ENCODE measurements around the gene TLCD3A.

The TLCD3A gene

GRCh38 chr17:732067-732901 is at the start of gene TLCD3A:
Gene TLCD3A (plus strand): TSS chr17:732596. CDS start chr17:732648, 52 bp downstream.
- H3K4me2 ChIP-seq (ENCODE audit: low read depth, low read length, poor library complexity, severe bottlenecking), result peak within 1 kb of the TSS; percentile 92
- H3K4me1 ChIP-seq (ENCODE audit: insufficient read depth, low read length, poor library complexity, severe bottlenecking), result peaks cover 47% of the 10 kb centered on the region
- peaks cover 3% of the 10 kb centered on the region for H4K20me1 ChIP-seq (ENCODE audit: insufficient read depth, low read length, poor library complexity, severe bottlenecking)
- TF ChIP-seq CTCF (conservative IDR thresholded peaks at IDR 0.05; ENCODE audit: low read length) (no peak), EZH2phosphoT487 (IDR thresholded peaks at IDR 0.05; ENCODE audit: borderline replicate concordance) (no peak)
- no peaks in the 10 kb centered on the region for H3K9me2 ChIP-seq (replicated peaks; ENCODE audit: low read depth, low read length)
- peak within 1 kb of the TSS; percentile 88 for H3K4me3 ChIP-seq (ENCODE audit: low read length, poor library complexity, severe bottlenecking)
- peak within 1 kb of the TSS; percentile 87 for H2AFZ ChIP-seq (ENCODE audit: low read length)
- H3K9me3 ChIP-seq (ENCODE audit: insufficient read depth, low read depth, low read length), result no peaks in the 10 kb centered on the region
- no peaks in the 10 kb centered on the region for H3K27me3 ChIP-seq (ENCODE audit: insufficient read depth, low read length, poor library complexity, severe bottlenecking)
- peak within 1 kb of the TSS; percentile 79 for H3K9ac ChIP-seq (ENCODE audit: low read depth, low read length, poor library complexity, severe bottlenecking)
- H3K79me2 ChIP-seq (ENCODE audit: insufficient read depth, low read length), result peaks cover 45% of the 10 kb centered on the region
- H3K36me3 ChIP-seq (ENCODE audit: insufficient read depth, low read length), result no peaks in the 10 kb centered on the region
- H3F3A ChIP-seq (ENCODE audit: low read depth), result no peaks in the 10 kb centered on the region

GRCh38 chr17:683040-683439 is 49.4 kb upstream of the TLCD3A start:
- peak overlapping the region; percentile 31 for H3K4me2 ChIP-seq (ENCODE audit: low read depth, low read length, poor library complexity, severe bottlenecking)
- TF ChIP-seq CTCF (conservative IDR thresholded peaks at IDR 0.05; ENCODE audit: low read length) (no peak), EZH2phosphoT487 (IDR thresholded peaks at IDR 0.05; ENCODE audit: borderline replicate concordance) (no peak)
- H3K27me3 ChIP-seq (ENCODE audit: insufficient read depth, low read length, poor library complexity, severe bottlenecking), result no peaks in the 10 kb centered on the region
- H3K9me2 ChIP-seq (replicated peaks; ENCODE audit: low read depth, low read length), result no peaks in the 10 kb centered on the region
- no peak overlapping the region for H3K9ac ChIP-seq (ENCODE audit: low read depth, low read length, poor library complexity, severe bottlenecking)
- no peaks in the 10 kb centered on the region for H3K36me3 ChIP-seq (ENCODE audit: insufficient read depth, low read length)
- H3F3A ChIP-seq (ENCODE audit: low read depth), result 0 out of 2 replicates have a peak, but pooled peaks cover 2% of the 10 kb centered on the region
- H4K20me1 ChIP-seq (ENCODE audit: insufficient read depth, low read length, poor library complexity, severe bottlenecking), result peaks cover 4% of the 10 kb centered on the region
- no peaks in the 10 kb centered on the region for H3K79me2 ChIP-seq (ENCODE audit: insufficient read depth, low read length)
- H3K4me1 ChIP-seq (ENCODE audit: insufficient read depth, low read length, poor library complexity, severe bottlenecking), result peaks cover 23% of the 10 kb centered on the region
- H3K9me3 ChIP-seq (ENCODE audit: insufficient read depth, low read depth, low read length), result no peaks in the 10 kb centered on the region
- H2AFZ ChIP-seq (ENCODE audit: low read length), result no peak overlapping the region
- no peak overlapping the region for H3K4me3 ChIP-seq (ENCODE audit: low read length, poor library complexity, severe bottlenecking)

GRCh38 chr17:683499-684254 is 48.7 kb upstream of the TLCD3A start:
- Histone ChIP-seq H3K4me2 (ENCODE audit: low read depth, low read length, poor library complexity, severe bottlenecking) (peak overlapping the region; percentile 31), H3K79me2 (ENCODE audit: insufficient read depth, low read length) (no peaks in the 10 kb centered on the region), H3K4me3 (ENCODE audit: low read length, poor library complexity, severe bottlenecking) (no peak overlapping the region), H3K4me1 (ENCODE audit: insufficient read depth, low read length, poor library complexity, severe bottlenecking) (peaks cover 30% of the 10 kb centered on the region), H3K36me3 (ENCODE audit: insufficient read depth, low read length) (no peaks in the 10 kb centered on the region), H3K9me3 (ENCODE audit: insufficient read depth, low read depth, low read length) (no peaks in the 10 kb centered on the region), H3K27me3 (ENCODE audit: insufficient read depth, low read length, poor library complexity, severe bottlenecking) (no peaks in the 10 kb centered on the region), H3K9me2 (replicated peaks; ENCODE audit: low read depth, low read length) (no peaks in the 10 kb centered on the region), H3F3A (ENCODE audit: low read depth) (0 out of 2 replicates have a peak, but pooled peaks cover 2% of the 10 kb centered on the region), H4K20me1 (ENCODE audit: insufficient read depth, low read length, poor library complexity, severe bottlenecking) (peaks cover 4% of the 10 kb centered on the region), H2AFZ (ENCODE audit: low read length) (no peak overlapping the region), H3K9ac (ENCODE audit: low read depth, low read length, poor library complexity, severe bottlenecking) (no peak overlapping the region)
- TF ChIP-seq CTCF (conservative IDR thresholded peaks at IDR 0.05; ENCODE audit: low read length) (no peak), EZH2phosphoT487 (IDR thresholded peaks at IDR 0.05; ENCODE audit: borderline replicate concordance) (no peak)

All from Loucy (cell line).